ENCODE measurements around the gene DYNLT1.

DNA sequence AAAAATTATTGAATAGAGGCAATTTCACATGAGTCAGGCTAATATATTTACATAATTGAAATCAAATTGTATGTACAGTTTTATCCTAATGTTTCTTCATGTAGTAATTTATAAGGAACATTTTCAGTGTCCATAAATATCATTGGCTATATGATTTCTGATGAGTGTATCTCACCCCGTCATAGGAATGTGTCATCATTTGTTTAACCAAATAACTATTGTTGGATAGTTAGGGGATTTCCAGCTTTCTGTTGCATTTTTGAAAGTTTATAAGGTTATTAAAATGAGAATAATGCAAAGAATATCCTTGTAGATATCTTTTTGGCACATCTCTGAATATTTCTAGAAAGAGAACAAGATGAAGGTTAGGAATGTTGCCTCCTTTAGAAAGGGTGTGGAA, 44.3 kb upstream of the DYNLT1 start:
- TF ChIP-seq, protein P1, sequence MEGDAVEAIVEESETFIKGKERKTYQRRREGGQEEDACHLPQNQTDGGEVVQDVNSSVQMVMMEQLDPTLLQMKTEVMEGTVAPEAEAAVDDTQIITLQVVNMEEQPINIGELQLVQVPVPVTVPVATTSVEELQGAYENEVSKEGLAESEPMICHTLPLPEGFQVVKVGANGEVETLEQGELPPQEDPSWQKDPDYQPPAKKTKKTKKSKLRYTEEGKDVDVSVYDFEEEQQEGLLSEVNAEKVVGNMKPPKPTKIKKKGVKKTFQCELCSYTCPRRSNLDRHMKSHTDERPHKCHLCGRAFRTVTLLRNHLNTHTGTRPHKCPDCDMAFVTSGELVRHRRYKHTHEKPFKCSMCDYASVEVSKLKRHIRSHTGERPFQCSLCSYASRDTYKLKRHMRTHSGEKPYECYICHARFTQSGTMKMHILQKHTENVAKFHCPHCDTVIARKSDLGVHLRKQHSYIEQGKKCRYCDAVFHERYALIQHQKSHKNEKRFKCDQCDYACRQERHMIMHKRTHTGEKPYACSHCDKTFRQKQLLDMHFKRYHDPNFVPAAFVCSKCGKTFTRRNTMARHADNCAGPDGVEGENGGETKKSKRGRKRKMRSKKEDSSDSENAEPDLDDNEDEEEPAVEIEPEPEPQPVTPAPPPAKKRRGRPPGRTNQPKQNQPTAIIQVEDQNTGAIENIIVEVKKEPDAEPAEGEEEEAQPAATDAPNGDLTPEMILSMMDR (IDR thresholded peaks at IDR 0.05) = no peak
- TF ChIP-seq POLR2A (IDR thresholded peaks at IDR 0.05; ENCODE audit: low read depth) = no peak
- no peak for TF ChIP-seq POLR2AphosphoS5 (IDR thresholded peaks at IDR 0.05)
- TF ChIP-seq EP300 (IDR thresholded peaks at IDR 0.05) = no peak
